Activated CD8-positive, alpha-beta T cell treated with anti-CD3 and anti-CD28 coated beads for 36 hours (primary cell): ENCODE data around the gene LETM1. TPM values are rescaled to one million over a fixed set of nuclear protein-coding genes. Genes with fewer than 3 reads are reported as not detected.

Source experiments
- ATAC-seq: fragments of 200-7000 bp; cut with Tn5 transposase; one replicate; pipeline ENCODE4 v1.10.0; 2021; ENCODE audit warnings: mild to moderate bottlenecking, moderate library complexity
- CTCF ChIA-PET: fragments of 350-600 bp; sonication (Branson Sonifier 250); formaldehyde crosslinking; loops from one replicate; lab custom pipeline; 2021; ENCODE audit warnings: antibody characterized with exemption; lab: Charles Lee
- POLR2A ChIA-PET: fragments of 350-600 bp; sonication (Branson Sonifier 250); formaldehyde crosslinking; loops from one replicate; lab custom pipeline; 2021; ENCODE audit warnings: antibody characterized with exemption; lab: Charles Lee
- DNase-seq: peaks from one replicate; pipeline ENCODE4 v3.0.0-alpha.2; 2020
- H3K27ac Mint-ChIP-seq: one replicate; pipeline ENCODE4 v1.8.0; 2021; ENCODE audit warnings: mild to moderate bottlenecking, mixed read lengths
- H3K27me3 Mint-ChIP-seq: one replicate; pipeline ENCODE4 v1.8.0; 2021; ENCODE audit warnings: mixed read lengths
- H3K36me3 Mint-ChIP-seq: one replicate; pipeline ENCODE4 v1.8.0; 2021; ENCODE audit warnings: low read depth, mixed read lengths
- H3K4me1 Mint-ChIP-seq: one replicate; pipeline ENCODE4 v1.8.0; 2021; ENCODE audit warnings: low read depth, mixed read lengths
- H3K4me3 Mint-ChIP-seq: one replicate; pipeline ENCODE4 v1.8.0; 2021; ENCODE audit warnings: mild to moderate bottlenecking, moderate library complexity, mixed read lengths
- H3K9me3 Mint-ChIP-seq: one replicate; pipeline ENCODE4 v1.8.0; 2021; ENCODE audit warnings: mixed read lengths
- intact Hi-C: fragments of 100-400 bp; cut with micrococcal nuclease; formaldehyde crosslinking; loops from one replicate; pipeline ENCODE4 v1.10.0; 2022
- total RNA-seq, 2 experiments: library from RNA; stranded (reverse); gene quantifications; one replicate each; pipeline ENCODE4 v1.2.3, GENCODE V29; 2021
- TF ChIP-seq, protein P1 (sequence below): fragments of 200-600 bp; IDR thresholded peaks from one replicate; pipeline ENCODE4 v1.8.0; 2022; ENCODE audit warnings: antibody characterized with exemption, mild to moderate bottlenecking

The LETM1 gene
- total RNA-seq, 2 experiments from 2014 or later: 49.4 to 53.2 TPM

DNA sequence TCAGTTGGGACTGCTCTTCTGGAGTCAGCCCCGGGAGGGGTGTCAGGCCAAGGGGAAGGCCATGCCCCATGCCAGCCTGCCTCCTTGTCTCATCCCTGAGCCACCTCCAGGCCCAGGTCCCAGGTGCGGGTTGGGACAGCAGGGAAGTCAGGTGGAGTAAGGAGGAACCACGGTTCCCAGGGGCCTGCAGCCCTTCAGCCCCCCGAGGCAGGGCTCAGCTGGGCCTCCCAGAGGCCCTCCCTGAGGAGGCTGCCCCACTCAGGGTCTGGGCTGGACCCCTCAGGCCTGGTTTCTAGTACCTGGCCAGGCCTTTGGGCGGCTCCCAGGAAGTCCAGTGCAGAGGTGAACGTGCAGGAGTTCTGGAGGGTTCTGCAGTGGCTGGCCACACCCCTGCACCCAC is 86.3 kb downstream of the LETM1 start:
- DNase-seq (no peak), ATAC-seq (no peak)
- TF ChIP-seq, protein P1, sequence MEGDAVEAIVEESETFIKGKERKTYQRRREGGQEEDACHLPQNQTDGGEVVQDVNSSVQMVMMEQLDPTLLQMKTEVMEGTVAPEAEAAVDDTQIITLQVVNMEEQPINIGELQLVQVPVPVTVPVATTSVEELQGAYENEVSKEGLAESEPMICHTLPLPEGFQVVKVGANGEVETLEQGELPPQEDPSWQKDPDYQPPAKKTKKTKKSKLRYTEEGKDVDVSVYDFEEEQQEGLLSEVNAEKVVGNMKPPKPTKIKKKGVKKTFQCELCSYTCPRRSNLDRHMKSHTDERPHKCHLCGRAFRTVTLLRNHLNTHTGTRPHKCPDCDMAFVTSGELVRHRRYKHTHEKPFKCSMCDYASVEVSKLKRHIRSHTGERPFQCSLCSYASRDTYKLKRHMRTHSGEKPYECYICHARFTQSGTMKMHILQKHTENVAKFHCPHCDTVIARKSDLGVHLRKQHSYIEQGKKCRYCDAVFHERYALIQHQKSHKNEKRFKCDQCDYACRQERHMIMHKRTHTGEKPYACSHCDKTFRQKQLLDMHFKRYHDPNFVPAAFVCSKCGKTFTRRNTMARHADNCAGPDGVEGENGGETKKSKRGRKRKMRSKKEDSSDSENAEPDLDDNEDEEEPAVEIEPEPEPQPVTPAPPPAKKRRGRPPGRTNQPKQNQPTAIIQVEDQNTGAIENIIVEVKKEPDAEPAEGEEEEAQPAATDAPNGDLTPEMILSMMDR: no peak
- Mint-ChIP-seq H3K36me3 (no peaks in the 10 kb centered on the region), H3K4me1 (peaks cover 3% of the 10 kb centered on the region), H3K9me3 (no peaks in the 10 kb centered on the region), H3K27ac (no peak overlapping the region), H3K27me3 (peaks cover 13% of the 10 kb centered on the region), H3K4me3 (no peak overlapping the region)
- intact Hi-C loops: no loop called here
- CTCF ChIA-PET: interaction anchor here (1.8 kb wide), 1 partner anchor 40 kb away, joined by 5 read pairs; no protein-coding TSS in a partner anchor
- POLR2A ChIA-PET: no interaction called here

DNA sequence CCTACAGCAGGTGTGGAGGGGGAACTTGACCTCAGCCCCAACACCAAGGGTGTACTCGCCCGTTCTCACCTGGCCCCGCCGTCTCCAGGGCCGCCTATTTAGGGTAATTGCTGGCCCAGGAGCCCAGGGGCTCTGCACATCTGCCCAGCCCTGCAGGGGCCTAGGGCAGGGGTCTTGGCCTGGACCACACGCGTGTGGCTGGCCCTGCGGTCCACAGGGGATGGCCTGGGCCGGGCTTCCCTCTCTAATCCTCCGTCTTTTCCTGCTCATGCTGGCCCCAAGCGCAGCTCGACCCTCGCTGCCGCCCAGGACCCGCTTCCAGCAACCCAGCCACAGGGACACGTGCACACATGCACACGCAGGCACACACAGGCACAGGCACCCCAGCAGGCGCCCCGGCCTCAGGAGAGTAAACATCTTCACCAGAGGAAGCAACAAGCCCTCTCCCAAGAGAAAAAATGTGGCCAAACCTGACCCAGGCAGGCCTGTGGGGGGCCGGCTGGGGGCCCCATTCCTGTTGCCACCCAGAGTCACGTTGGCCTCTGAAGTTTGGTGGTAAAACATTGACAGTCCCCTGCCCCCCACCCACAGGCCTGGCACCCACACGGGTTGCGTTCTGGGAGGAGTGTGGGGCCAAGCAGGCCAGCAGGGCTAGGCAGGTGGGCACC is 87.5 kb downstream of the LETM1 start:
- ATAC-seq: no peak
- TF ChIP-seq, protein P1: no peak
- DNase-seq: no peak
- intact Hi-C loops: no loop called here
- CTCF ChIA-PET: interaction anchor here (1.0 to 1.4 kb wide), 6 partner anchors 9 to 131 kb away, joined by 3 to 7 read pairs (median 5); no protein-coding TSS in a partner anchor
- Mint-ChIP-seq H3K27ac (no peak overlapping the region), H3K36me3 (no peaks in the 10 kb centered on the region), H3K4me3 (peak overlapping the region; percentile 19), H3K27me3 (peaks cover 16% of the 10 kb centered on the region), H3K4me1 (peaks cover 3% of the 10 kb centered on the region), H3K9me3 (no peaks in the 10 kb centered on the region)
- POLR2A ChIA-PET: no interaction called here

DNA sequence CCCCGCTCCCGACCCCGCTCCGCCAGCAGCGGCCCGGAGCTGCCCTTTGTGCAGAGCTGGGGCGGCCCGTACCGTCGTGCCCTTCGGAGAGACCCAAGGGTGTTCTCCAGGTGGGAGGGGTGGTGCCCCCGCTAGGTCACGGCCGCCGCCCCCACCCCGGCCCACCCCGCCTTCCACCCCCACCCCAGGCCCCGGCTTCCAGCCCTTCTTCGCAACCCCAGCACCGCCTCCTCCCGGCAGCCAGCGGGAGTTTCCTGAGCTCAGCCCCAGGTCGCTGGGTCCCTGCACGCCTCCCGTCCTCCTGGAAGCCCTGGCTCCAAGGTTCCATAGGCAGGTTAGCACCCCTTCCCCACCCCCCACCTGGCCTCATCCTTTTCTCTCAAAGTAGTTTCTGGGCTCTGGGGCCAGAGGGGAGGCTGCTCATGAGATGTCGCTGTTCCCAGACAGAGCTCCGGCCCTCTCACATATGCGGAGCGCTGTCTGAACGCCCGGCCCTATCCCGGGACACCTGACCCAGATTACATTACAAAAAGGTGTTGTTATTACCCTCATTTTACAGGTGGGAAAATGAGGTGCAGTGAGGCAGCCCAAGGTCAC is 88.1 kb downstream of the LETM1 start:
- H3K27me3 Mint-ChIP-seq: peaks cover 17% of the 10 kb centered on the region
- H3K9me3 Mint-ChIP-seq: no peaks in the 10 kb centered on the region
- peak overlapping the region; percentile 19 for H3K4me3 Mint-ChIP-seq
- H3K36me3 Mint-ChIP-seq: no peaks in the 10 kb centered on the region
- H3K27ac Mint-ChIP-seq: no peak overlapping the region
- DNase-seq: peak; percentile 49
- TF ChIP-seq, protein P1: peak; percentile 21
- ATAC-seq: peak; percentile 40
- ChIA-PET CTCF (interaction anchor here (1.0 to 1.4 kb wide), 6 partner anchors 9 to 132 kb away, joined by 3 to 7 read pairs (median 5); no protein-coding TSS in a partner anchor), POLR2A (no interaction called here)
- intact Hi-C loops: no loop called here
- H3K4me1 Mint-ChIP-seq: peaks cover 3% of the 10 kb centered on the region

DNA sequence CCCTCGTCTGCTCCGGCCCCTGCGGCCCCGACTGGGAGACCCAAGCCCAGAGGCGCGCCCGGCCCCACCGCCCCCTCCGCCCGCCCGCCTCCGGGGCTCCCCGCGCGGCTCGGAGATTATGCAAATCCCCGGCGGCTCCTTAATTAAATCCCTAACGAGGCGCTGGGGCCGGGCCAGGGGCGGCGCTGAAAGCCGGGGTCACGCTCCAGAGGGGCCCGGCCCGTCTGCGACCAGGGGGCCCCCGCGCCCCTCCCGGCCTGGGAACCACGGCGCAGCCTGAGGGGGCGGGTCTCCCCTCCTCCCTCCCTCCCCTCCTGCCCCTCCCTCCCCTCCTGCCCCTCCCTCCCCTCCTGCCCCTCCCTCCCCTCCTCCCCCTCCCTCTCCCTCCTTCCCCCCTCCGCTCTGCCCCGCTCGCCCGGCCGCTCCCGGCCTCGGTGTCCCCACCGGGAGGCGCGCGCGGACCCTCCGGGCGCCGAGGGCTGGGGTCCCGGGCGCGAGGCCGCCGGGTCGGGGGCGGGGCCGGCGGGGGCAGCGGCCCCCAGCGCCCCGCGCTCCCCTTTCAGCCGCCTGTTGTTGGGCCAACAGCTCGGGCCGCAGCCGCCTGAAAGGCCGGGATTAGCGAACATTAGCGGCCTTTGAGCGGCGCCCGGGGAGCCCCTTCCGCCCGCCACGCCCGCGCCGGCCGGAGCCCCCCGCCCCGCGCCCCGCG is 88.7 kb downstream of the LETM1 start:
- ATAC-seq: no peak
- CTCF ChIA-PET: interaction anchor here (1.0 to 1.4 kb wide), 6 partner anchors 10 to 132 kb away, joined by 3 to 7 read pairs (median 5); no protein-coding TSS in a partner anchor

More for the DNA sequence above, 88.7 kb downstream of the LETM1 start:
- intact Hi-C loops: no loop called here
- Mint-ChIP-seq H3K36me3 (no peaks in the 10 kb centered on the region), H3K27me3 (peaks cover 19% of the 10 kb centered on the region), H3K27ac (no peak overlapping the region), H3K4me3 (no peak overlapping the region), H3K4me1 (peaks cover 3% of the 10 kb centered on the region), H3K9me3 (no peaks in the 10 kb centered on the region)
- POLR2A ChIA-PET: no interaction called here
- DNase-seq: no peak
- TF ChIP-seq, protein P1: no peak
